GM19438 (cell line): Measurements from ENCODE around the gene TANGO2.

Experiments
- ATAC-seq: cut with Tn5 transposase; IDR thresholded peaks from one replicate; pipeline ENCODE4 v1.9.1; 2021; ENCODE audit warnings: low read depth; ENCODE audit not compliant: unreplicated experiment

The TANGO2 gene

GRCh38 chr22:19982991-19983578, 37.8 kb upstream of the TANGO2 start:
- ATAC-seq = no peak

GRCh38 chr22:19983741-19984140, 37.2 kb upstream of the TANGO2 start:
- no peak for ATAC-seq

- no peak for ATAC-seq
Measured at GRCh38 chr22:19984201-19984753, 36.6 kb upstream of the TANGO2 start.

GRCh38 chr22:19984851-19985811, 35.8 kb upstream of the TANGO2 start:
- ATAC-seq = no peak

- no peak for ATAC-seq
Measured at GRCh38 chr22:19986011-19986409, 34.9 kb upstream of the TANGO2 start.

GRCh38 chr22:19986410-19987341, 34.2 kb upstream of the TANGO2 start:
- ATAC-seq = peak; percentile 67

- ATAC-seq = no peak
Measured at GRCh38 chr22:19987394-19988306, 33.3 kb upstream of the TANGO2 start.

- no peak for ATAC-seq
Measured at GRCh38 chr22:19988331-19988808, 32.5 kb upstream of the TANGO2 start.

GRCh38 chr22:19988965-19989724, 31.8 kb upstream of the TANGO2 start:
- no peak for ATAC-seq

- ATAC-seq = no peak
Measured at GRCh38 chr22:19989725-19990067, 31.2 kb upstream of the TANGO2 start.

GRCh38 chr22:19990188-19990587, 30.7 kb upstream of the TANGO2 start:
- no peak for ATAC-seq

GRCh38 chr22:19990609-19991394, 30.1 kb upstream of the TANGO2 start:
- ATAC-seq = no peak

- no peak for ATAC-seq
Measured at GRCh38 chr22:19991395-19991644, 29.6 kb upstream of the TANGO2 start.

GRCh38 chr22:19991645-19992451, 29.1 kb upstream of the TANGO2 start:
- no peak for ATAC-seq

GRCh38 chr22:19992481-19992911, 28.4 kb upstream of the TANGO2 start:
- ATAC-seq = no peak

- no peak for ATAC-seq
Measured at GRCh38 chr22:19992921-19993355, 28.0 kb upstream of the TANGO2 start.

- ATAC-seq = no peak
Measured at GRCh38 chr22:19993926-19994325, 27.0 kb upstream of the TANGO2 start.
